Measurements from ENCODE around the gene PDF. TPM values are rescaled to one million over a fixed set of nuclear protein-coding genes. Genes with fewer than 3 reads are reported as not detected.

PDF gene
- total and polyA plus RNA-seq, 2 of the 13 experiments (the other 11 are each of a cell fraction or from before 2014, with no cell fraction given) = 12.4 to 48.8 TPM

DNA sequence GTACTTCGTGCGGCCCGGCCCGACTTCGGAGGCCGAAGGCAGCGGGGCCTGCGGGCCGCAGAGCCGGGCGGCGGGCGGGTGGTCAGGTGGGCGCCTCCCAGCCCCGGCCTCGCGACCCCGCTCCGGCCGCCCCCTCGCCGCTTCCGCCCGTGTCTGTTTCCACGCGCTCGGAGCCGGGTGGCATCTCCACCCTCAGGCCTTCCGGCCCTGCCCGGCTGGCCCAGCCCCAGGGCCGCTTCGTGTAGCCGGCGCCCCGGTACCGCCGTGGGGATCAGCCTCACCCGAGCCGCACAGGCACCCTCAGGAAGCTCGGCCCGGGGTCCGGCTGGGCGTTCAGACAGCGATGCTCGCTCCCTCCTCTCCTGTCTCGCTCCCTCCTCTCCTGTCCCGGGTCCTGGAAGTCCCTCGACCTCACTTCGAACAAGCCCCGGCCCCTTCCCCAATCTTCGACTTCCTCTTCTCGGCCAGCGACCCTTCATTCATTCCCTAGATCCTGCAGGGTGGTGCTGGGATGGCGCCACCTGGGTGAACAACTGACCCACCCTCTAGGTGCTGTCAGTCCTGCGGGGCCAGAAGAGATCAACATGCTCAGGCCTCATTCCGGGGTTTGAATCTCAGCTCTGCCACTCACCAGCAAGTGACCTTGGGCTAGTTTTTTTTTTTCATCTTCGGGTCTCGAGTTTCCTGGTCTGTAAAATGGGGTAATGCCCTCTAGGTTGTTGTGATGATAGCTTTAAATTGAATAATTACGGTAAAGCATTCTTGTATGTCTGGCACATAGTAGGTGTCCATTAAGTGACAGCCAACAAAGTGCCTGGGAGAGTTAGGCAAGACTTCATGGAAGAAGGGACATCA is 18.6 kb downstream of the PDF start (continued):
- TF ChIP-seq, protein P1, sequence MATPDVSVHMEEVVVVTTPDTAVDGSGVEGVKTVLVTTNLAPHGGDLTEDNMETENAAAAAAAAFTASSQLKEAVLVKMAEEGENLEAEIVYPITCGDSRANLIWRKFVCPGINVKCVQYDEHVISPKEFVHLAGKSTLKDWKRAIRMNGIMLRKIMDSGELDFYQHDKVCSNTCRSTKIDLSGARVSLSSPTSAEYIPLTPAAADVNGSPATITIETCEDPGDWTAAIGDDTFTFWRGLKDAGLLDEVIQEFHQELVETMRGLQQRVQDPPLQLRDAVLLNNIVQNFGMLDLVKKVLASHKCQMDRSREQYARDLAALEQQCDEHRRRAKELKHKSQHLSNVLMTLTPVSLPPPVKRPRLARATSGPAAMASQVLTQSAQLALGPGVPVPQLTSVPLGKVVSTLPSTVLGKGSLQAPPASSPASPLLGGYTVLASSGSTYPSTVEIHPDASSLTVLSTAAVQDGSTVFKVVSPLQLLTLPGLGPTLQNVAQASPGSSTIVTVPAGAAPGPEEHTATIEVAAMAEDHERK (CRISPR knock-in tag; IDR thresholded peaks at IDR 0.05; ENCODE audit: low read depth) = no peak
- TF ChIP-seq GTF2F1 (IDR thresholded peaks at IDR 0.05; ENCODE audit: low read length) (no peak), ZNF775 (CRISPR knock-in tag; IDR thresholded peaks at IDR 0.05; ENCODE audit: borderline replicate concordance) (no peak), ZNF101 (CRISPR knock-in tag; IDR thresholded peaks at IDR 0.05; ENCODE audit: borderline replicate concordance, low read depth) (no peak), SRSF9 (IDR thresholded peaks at IDR 0.05; ENCODE audit: borderline replicate concordance, insufficient read depth, low read depth, low read length, poor library complexity, severe bottlenecking) (no peak), BHLHE40 (IDR thresholded peaks at IDR 0.05; ENCODE audit: low read length) (no peak), SAP130 (CRISPR knock-in tag; IDR thresholded peaks at IDR 0.05; ENCODE audit: low read depth) (peak; percentile 93), KDM6A (CRISPR knock-in tag; IDR thresholded peaks at IDR 0.05; ENCODE audit: low read depth) (no peak), ZNF644 (CRISPR knock-in tag; IDR thresholded peaks at IDR 0.05; ENCODE audit: low read depth) (no peak), ZNF790 (CRISPR knock-in tag; IDR thresholded peaks at IDR 0.05; ENCODE audit: borderline replicate concordance) (peak; percentile 84; the same call in 1 of the 2 replicates), FOXP1 (IDR thresholded peaks at IDR 0.05) (no peak), FOXP1 (CRISPR knock-in tag; IDR thresholded peaks at IDR 0.05) (no peak), SMAD9 (CRISPR knock-in tag; IDR thresholded peaks at IDR 0.05) (no peak), HNF4A (CRISPR knock-in tag; IDR thresholded peaks at IDR 0.05) (peak; percentile 36; the same call in 1 of the 2 replicates), RAD21 (CRISPR knock-in tag; IDR thresholded peaks at IDR 0.05) (0 out of 2 replicates have a peak, but pooled peaks have one; percentile 50), ATF1 (CRISPR knock-in tag; IDR thresholded peaks at IDR 0.05) (no peak), FOXJ3 (CRISPR knock-in tag; IDR thresholded peaks at IDR 0.05; ENCODE audit: borderline replicate concordance) (peak; percentile 69; the same call in 1 of the 2 replicates)
- TF ChIP-seq, protein P2, sequence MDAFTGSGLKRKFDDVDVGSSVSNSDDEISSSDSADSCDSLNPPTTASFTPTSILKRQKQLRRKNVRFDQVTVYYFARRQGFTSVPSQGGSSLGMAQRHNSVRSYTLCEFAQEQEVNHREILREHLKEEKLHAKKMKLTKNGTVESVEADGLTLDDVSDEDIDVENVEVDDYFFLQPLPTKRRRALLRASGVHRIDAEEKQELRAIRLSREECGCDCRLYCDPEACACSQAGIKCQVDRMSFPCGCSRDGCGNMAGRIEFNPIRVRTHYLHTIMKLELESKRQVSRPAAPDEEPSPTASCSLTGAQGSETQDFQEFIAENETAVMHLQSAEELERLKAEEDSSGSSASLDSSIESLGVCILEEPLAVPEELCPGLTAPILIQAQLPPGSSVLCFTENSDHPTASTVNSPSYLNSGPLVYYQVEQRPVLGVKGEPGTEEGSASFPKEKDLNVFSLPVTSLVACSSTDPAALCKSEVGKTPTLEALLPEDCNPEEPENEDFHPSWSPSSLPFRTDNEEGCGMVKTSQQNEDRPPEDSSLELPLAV (CRISPR knock-in tag; conservative IDR thresholded peaks at IDR 0.05; ENCODE audit: low read depth) = no peak
- TF ChIP-seq, protein P3, sequence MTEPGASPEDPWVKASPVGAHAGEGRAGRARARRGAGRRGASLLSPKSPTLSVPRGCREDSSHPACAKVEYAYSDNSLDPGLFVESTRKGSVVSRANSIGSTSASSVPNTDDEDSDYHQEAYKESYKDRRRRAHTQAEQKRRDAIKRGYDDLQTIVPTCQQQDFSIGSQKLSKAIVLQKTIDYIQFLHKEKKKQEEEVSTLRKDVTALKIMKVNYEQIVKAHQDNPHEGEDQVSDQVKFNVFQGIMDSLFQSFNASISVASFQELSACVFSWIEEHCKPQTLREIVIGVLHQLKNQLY (CRISPR knock-in tag; IDR thresholded peaks at IDR 0.05) = no peak; the same call in 1 of the 2 replicates
- TF ChIP-seq, protein P4, sequence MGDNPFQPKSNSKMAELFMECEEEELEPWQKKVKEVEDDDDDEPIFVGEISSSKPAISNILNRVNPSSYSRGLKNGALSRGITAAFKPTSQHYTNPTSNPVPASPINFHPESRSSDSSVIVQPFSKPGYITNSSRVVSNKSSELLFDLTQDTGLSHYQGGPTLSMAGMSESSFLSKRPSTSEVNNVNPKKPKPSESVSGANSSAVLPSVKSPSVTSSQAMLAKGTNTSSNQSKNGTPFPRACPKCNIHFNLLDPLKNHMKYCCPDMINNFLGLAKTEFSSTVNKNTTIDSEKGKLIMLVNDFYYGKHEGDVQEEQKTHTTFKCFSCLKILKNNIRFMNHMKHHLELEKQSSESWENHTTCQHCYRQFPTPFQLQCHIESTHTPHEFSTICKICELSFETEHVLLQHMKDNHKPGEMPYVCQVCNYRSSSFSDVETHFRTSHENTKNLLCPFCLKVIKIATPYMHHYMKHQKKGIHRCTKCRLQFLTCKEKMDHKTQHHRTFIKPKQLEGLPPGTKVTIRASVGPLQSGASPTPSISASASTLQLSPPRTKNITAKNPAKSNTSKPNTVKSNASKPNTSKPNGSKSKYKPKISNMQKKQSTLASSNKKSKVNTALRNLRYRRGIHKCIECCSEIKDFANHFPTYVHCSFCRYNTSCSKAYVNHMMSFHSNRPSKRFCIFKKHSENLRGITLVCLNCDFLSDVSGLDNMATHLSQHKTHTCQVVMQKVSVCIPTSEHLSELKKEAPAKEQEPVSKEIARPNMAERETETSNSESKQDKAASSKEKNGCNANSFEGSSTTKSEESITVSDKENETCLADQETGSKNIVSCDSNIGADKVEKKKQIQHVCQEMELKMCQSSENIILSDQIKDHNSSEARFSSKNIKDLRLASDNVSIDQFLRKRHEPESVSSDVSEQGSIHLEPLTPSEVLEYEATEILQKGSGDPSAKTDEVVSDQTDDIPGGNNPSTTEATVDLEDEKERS (CRISPR knock-in tag; IDR thresholded peaks at IDR 0.05) = no peak
- TF ChIP-seq, protein P5, sequence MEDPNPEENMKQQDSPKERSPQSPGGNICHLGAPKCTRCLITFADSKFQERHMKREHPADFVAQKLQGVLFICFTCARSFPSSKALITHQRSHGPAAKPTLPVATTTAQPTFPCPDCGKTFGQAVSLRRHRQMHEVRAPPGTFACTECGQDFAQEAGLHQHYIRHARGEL (CRISPR knock-in tag; IDR thresholded peaks at IDR 0.05) = no peak
- TF ChIP-seq, protein P6, sequence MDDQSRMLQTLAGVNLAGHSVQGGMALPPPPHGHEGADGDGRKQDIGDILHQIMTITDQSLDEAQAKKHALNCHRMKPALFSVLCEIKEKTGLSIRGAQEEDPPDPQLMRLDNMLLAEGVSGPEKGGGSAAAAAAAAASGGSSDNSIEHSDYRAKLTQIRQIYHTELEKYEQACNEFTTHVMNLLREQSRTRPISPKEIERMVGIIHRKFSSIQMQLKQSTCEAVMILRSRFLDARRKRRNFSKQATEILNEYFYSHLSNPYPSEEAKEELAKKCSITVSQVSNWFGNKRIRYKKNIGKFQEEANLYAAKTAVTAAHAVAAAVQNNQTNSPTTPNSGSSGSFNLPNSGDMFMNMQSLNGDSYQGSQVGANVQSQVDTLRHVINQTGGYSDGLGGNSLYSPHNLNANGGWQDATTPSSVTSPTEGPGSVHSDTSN (CRISPR knock-in tag; IDR thresholded peaks at IDR 0.05; ENCODE audit: borderline replicate concordance) = no peak
